MM.1S (cell line): ENCODE data around the gene LRRC45.

Experiments
- CTCF ChIP-seq: fragments of 300-600 bp; sonication (generic); IDR thresholded peaks from 2 replicates; pipeline ENCODE4 v1.5.1; 2016; ENCODE audit warnings: antibody characterized with exemption, low read length, mixed read lengths
- EZH2 ChIP-seq: fragments of 300-600 bp; sonication (generic); optimal IDR thresholded peaks from 2 replicates; pipeline ENCODE3; 2017; ENCODE audit warnings: low read depth, mild to moderate bottlenecking, antibody characterized with exemption, low read length, mixed read lengths
- EZH2phosphoT487 ChIP-seq: fragments of 300-600 bp; sonication (generic); IDR thresholded peaks from 2 replicates; pipeline ENCODE4 v1.6.1; 2018; ENCODE audit warnings: antibody characterized with exemption, low read length

DNA sequence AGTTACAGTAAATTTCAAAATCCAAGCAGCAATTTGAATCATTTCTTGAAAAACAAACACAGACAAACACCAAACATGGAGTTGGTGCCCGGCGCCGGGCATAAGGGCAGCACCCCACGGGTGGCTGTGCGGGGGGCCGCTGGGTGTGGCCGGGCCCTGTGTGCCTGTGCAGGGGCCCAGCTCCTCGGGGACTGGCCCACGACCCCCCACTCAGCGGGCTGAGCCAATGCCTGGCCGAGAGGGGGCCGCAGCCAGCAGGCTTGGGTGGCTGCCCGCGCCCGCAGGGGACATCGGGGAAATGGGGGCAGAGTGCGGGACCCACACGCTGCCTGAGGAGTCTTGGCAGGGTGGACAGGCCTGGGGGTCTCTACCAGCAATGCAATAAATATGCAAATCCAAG lies 55.3 kb downstream of the LRRC45 start:
- TF ChIP-seq EZH2 (no peak), CTCF (no peak), EZH2phosphoT487 (no peak)
